ENCODE measurements around the gene FAF1. TPM values are rescaled to one million over a fixed set of nuclear protein-coding genes. Genes with fewer than 3 reads are reported as not detected.
"Not testable (repeated sequence)": the region's sequence is repeated elsewhere in the genome, so short reads cannot be mapped to it uniquely, and the experiment has no call there.

The FAF1 gene
- total RNA-seq, 1 experiment from 2014 or later, result 124 TPM

GRCh38 chr1:50887555-50887954 is 72.5 kb downstream of the FAF1 start:
- not testable (repeated sequence) for H3K4me1 ChIP-seq; DNase-seq; H3K27me3 ChIP-seq; H3K36me3 ChIP-seq; H3K4me3 ChIP-seq; H3K27ac ChIP-seq; H3K9me3 ChIP-seq (replicated peaks)

- Histone ChIP-seq H3K4me1 (no peaks in the 10 kb centered on the region), H3K4me3 (no peak overlapping the region), H3K27me3 (no peaks in the 10 kb centered on the region), H3K27ac (no peak overlapping the region), H3K36me3 (0 out of 2 replicates have a peak, but pooled peaks cover 3% of the 10 kb centered on the region), H3K9me3 (replicated peaks) (no peaks in the 10 kb centered on the region)
- no peak for DNase-seq
Observed at GRCh38 chr1:50880373-50880772, 79.7 kb downstream of the FAF1 start.

GRCh38 chr1:50879137-50879536 is 80.9 kb downstream of the FAF1 start:
- Histone ChIP-seq H3K4me1 (no peaks in the 10 kb centered on the region), H3K27me3 (no peaks in the 10 kb centered on the region), H3K9me3 (replicated peaks) (no peaks in the 10 kb centered on the region), H3K27ac (no peak overlapping the region), H3K36me3 (0 out of 2 replicates have a peak, but pooled peaks cover 3% of the 10 kb centered on the region), H3K4me3 (no peak overlapping the region)
- DNase-seq, result no peak

GRCh38 chr1:50878434-50878833 is 81.6 kb downstream of the FAF1 start:
- Histone ChIP-seq H3K36me3 (0 out of 2 replicates have a peak, but pooled peaks cover 3% of the 10 kb centered on the region), H3K27me3 (no peaks in the 10 kb centered on the region), H3K9me3 (replicated peaks) (no peaks in the 10 kb centered on the region), H3K4me3 (no peak overlapping the region), H3K4me1 (no peaks in the 10 kb centered on the region), H3K27ac (no peak overlapping the region)
- DNase-seq, result no peak

- DNase-seq, result no peak
- Histone ChIP-seq H3K4me1 (no peaks in the 10 kb centered on the region), H3K27me3 (no peaks in the 10 kb centered on the region), H3K4me3 (no peak overlapping the region), H3K9me3 (replicated peaks) (no peaks in the 10 kb centered on the region), H3K27ac (no peak overlapping the region), H3K36me3 (0 out of 2 replicates have a peak, but pooled peaks cover 3% of the 10 kb centered on the region)
Observed at GRCh38 chr1:50877641-50878040, 82.4 kb downstream of the FAF1 start.

- DNase-seq, result peak; percentile 50 to 75
- no peaks in the 10 kb centered on the region for H3K4me1 ChIP-seq
- H3K4me3 ChIP-seq, result no peak overlapping the region
- H3K27ac ChIP-seq, result no peak overlapping the region
- 0 out of 2 replicates have a peak, but pooled peaks cover 3% of the 10 kb centered on the region for H3K36me3 ChIP-seq
- H3K9me3 ChIP-seq (replicated peaks), result no peaks in the 10 kb centered on the region
- H3K27me3 ChIP-seq, result no peaks in the 10 kb centered on the region
Observed at GRCh38 chr1:50873458-50874187, 86.4 kb downstream of the FAF1 start.

- peaks cover 14% of the 10 kb centered on the region for H3K9me3 ChIP-seq (replicated peaks)
- H3K27me3 ChIP-seq, DNase-seq, H3K27ac ChIP-seq, H3K4me1 ChIP-seq, H3K36me3 ChIP-seq, H3K4me3 ChIP-seq: not testable (repeated sequence)
Observed at GRCh38 chr1:50864845-50865244, 95.2 kb downstream of the FAF1 start.

- H3K36me3 ChIP-seq, result no peaks in the 10 kb centered on the region
- no peak overlapping the region for H3K4me3 ChIP-seq
- H3K9me3 ChIP-seq (replicated peaks), result peaks cover 10% of the 10 kb centered on the region
- no peak for DNase-seq
- no peaks in the 10 kb centered on the region for H3K27me3 ChIP-seq
- H3K27ac ChIP-seq, result no peak overlapping the region
- no peaks in the 10 kb centered on the region for H3K4me1 ChIP-seq
Observed at GRCh38 chr1:50861772-50862171, 98.3 kb downstream of the FAF1 start.

- Histone ChIP-seq H3K27ac (no peak overlapping the region), H3K4me1 (no peaks in the 10 kb centered on the region), H3K9me3 (replicated peaks) (peaks cover 9% of the 10 kb centered on the region), H3K4me3 (no peak overlapping the region), H3K27me3 (no peaks in the 10 kb centered on the region), H3K36me3 (no peaks in the 10 kb centered on the region)
- DNase-seq, result no peak
Observed at GRCh38 chr1:50860702-50861101, 99.4 kb downstream of the FAF1 start.

GRCh38 chr1:50860256-50860655 is 99.8 kb downstream of the FAF1 start:
- peaks cover 9% of the 10 kb centered on the region for H3K9me3 ChIP-seq (replicated peaks)

GRCh38 chr1:50859657-50860056 is 100.4 kb downstream of the FAF1 start:
- Histone ChIP-seq H3K4me3 (no peak overlapping the region), H3K4me1 (no peaks in the 10 kb centered on the region), H3K9me3 (replicated peaks) (peaks cover 9% of the 10 kb centered on the region), H3K36me3 (no peaks in the 10 kb centered on the region), H3K27ac (no peak overlapping the region), H3K27me3 (no peaks in the 10 kb centered on the region)
- no peak for DNase-seq

More at GRCh38 chr1:50860256-50860655, 99.8 kb downstream of the FAF1 start:
- Histone ChIP-seq H3K36me3 (no peaks in the 10 kb centered on the region), H3K4me3 (no peak overlapping the region), H3K4me1 (no peaks in the 10 kb centered on the region), H3K27ac (no peak overlapping the region), H3K27me3 (no peaks in the 10 kb centered on the region)
- no peak for DNase-seq

- DNase-seq, result no peak
- Histone ChIP-seq H3K27ac (no peak overlapping the region), H3K36me3 (no peaks in the 10 kb centered on the region; the same call in 1 of the 2 replicates), H3K9me3 (replicated peaks) (peaks cover 9% of the 10 kb centered on the region), H3K4me1 (no peaks in the 10 kb centered on the region), H3K4me3 (no peak overlapping the region), H3K27me3 (no peaks in the 10 kb centered on the region)
Observed at GRCh38 chr1:50858761-50859160, 101.3 kb downstream of the FAF1 start.

GRCh38 chr1:50857702-50858101 is 102.4 kb downstream of the FAF1 start:
- H3K36me3 ChIP-seq, result no peaks in the 10 kb centered on the region; the same call in none of the 2 replicates
- H3K9me3 ChIP-seq (replicated peaks), result peaks cover 9% of the 10 kb centered on the region
- no peak for DNase-seq
- no peaks in the 10 kb centered on the region for H3K27me3 ChIP-seq
- no peak overlapping the region for H3K4me3 ChIP-seq
- no peaks in the 10 kb centered on the region for H3K4me1 ChIP-seq
- H3K27ac ChIP-seq, result no peak overlapping the region

- Histone ChIP-seq H3K27me3 (no peaks in the 10 kb centered on the region), H3K9me3 (replicated peaks) (no peaks in the 10 kb centered on the region), H3K36me3 (peaks cover 6% of the 10 kb centered on the region), H3K4me1 (no peaks in the 10 kb centered on the region), H3K27ac (no peak overlapping the region), H3K4me3 (no peak overlapping the region)
- DNase-seq, result no peak
Observed at GRCh38 chr1:50853325-50853724, 106.7 kb downstream of the FAF1 start.

- Histone ChIP-seq H3K27me3 (no peaks in the 10 kb centered on the region), H3K36me3 (peaks cover 6% of the 10 kb centered on the region), H3K9me3 (replicated peaks) (0 out of 2 replicates have a peak, but pooled peaks cover 2% of the 10 kb centered on the region)
Observed at GRCh38 chr1:50852889-50853288, 107.2 kb downstream of the FAF1 start.

GRCh38 chr1:50851466-50851865 is 108.6 kb downstream of the FAF1 start:
- H3K36me3 ChIP-seq, result peaks cover 8% of the 10 kb centered on the region
- H3K27me3 ChIP-seq, result no peaks in the 10 kb centered on the region
- no peaks in the 10 kb centered on the region for H3K4me1 ChIP-seq
- no peak overlapping the region for H3K4me3 ChIP-seq
- no peak for DNase-seq
- no peak overlapping the region for H3K27ac ChIP-seq
- peaks cover 11% of the 10 kb centered on the region for H3K9me3 ChIP-seq (replicated peaks)

More at GRCh38 chr1:50852889-50853288, 107.2 kb downstream of the FAF1 start:
- Histone ChIP-seq H3K4me3 (no peak overlapping the region), H3K4me1 (no peaks in the 10 kb centered on the region), H3K27ac (no peak overlapping the region)
- no peak for DNase-seq
